Body of pancreas (tissue), 4 donors: ENCODE data around the gene MAN2A1. TPM values are rescaled to one million over a fixed set of nuclear protein-coding genes. Genes with fewer than 3 reads are reported as not detected.

Experiments
- ATAC-seq: fragments of 150-250 bp; one replicate; pipeline ENCODE4 v1.9.1; 2016
- DNase-seq, 4 donors: peaks; one replicate each; pipeline ENCODE4 v3.0.0-alpha.2; 2019
- H3K27ac ChIP-seq, 4 donors: fragments of 200-600 bp; sonication (generic); 1 replicate in 3 of 4; 2 replicates in 1 of 4; pipeline versions ENCODE4 v1.5.1 to v1.6.1; 2016 to 2019; ENCODE audit warnings: mild to moderate bottlenecking in 1 of 4, mixed read lengths in 1 of 4, moderate library complexity in 1 of 4
- H3K27me3 ChIP-seq, 2 donors: fragments of 200-600 bp; sonication (generic); one replicate each; pipeline ENCODE4 v1.6.0; 2016; ENCODE audit warnings: mild to moderate bottlenecking in 1 of 2
- H3K36me3 ChIP-seq, 2 donors: fragments of 200-600 bp; sonication (generic); replicated peaks in 1 of 2; 2 replicates each; pipeline ENCODE4 v1.5.1; 2016; ENCODE audit warnings: low read depth in 2 of 2; ENCODE audit not compliant: insufficient read depth in 1 of 2
- H3K4me1 ChIP-seq: fragments of 200-600 bp; sonication (generic); one replicate; pipeline ENCODE4 v1.6.0; 2016
- H3K4me3 ChIP-seq, 2 donors: fragments of 200-600 bp; sonication (generic); 1 replicate in 1 of 2; 2 replicates in 1 of 2; pipeline ENCODE4 v1.5.1; 2016 to 2019
- H3K9me3 ChIP-seq, 3 donors: fragments of 200-600 bp; sonication (generic); 1 replicate in 2 of 3; 2 replicates in 1 of 3; pipeline ENCODE4 v1.5.1; 2016
- CTCF ChIP-seq, 7 experiments: fragments of 450-650 bp in 4 of 7; fragments of 200-600 bp in 3 of 7; sonication (generic) in 3 of 7; IDR thresholded peaks; one replicate each; pipeline ENCODE4 v1.5.1; 2016 to 2019; ENCODE audit warnings: antibody characterized with exemption in 7 of 7
- POLR2A ChIP-seq, 3 donors: fragments of 450-650 bp; IDR thresholded peaks; one replicate each; pipeline ENCODE4 v1.6.1; 2016; ENCODE audit warnings: antibody characterized with exemption in 3 of 3, mild to moderate bottlenecking in 2 of 3
- WGBS, 2 donors: methylation state at CpG; one replicate each; pipeline ENCODE4 v1.1.5; 2017; 5-methylcytosine and 5-hydroxymethylcytosine counted together
- intact Hi-C: fragments of 100-400 bp; cut with DNase I; formaldehyde crosslinking; loops from one replicate; pipeline ENCODE4 v1.15.1; 2023
- total RNA-seq, 2 donors: library from RNA; depleted of rRNA; stranded (reverse); fragments of >200 nt; gene quantifications; one replicate each; pipeline ENCODE4 v1.1.0, GENCODE V29; 2016

Gene MAN2A1
- total RNA-seq, 2 donors from 2014 or later = 43.8 to 61.7 TPM

GRCh38 chr5:109660301-109660700 lies 29.4 kb upstream of the MAN2A1 start:
- ATAC-seq (no peak), DNase-seq (no peak)
- Histone ChIP-seq H3K9me3 (no peaks in the 10 kb centered on the region), H3K27ac (no peak overlapping the region), H3K36me3 (no peaks in the 10 kb centered on the region), H3K4me3 (no peak overlapping the region), H3K4me1 (peaks cover 13% of the 10 kb centered on the region), H3K27me3 (no peaks in the 10 kb centered on the region)
- no peak for TF ChIP-seq POLR2A (IDR thresholded peaks at IDR 0.05)
- no peak for TF ChIP-seq CTCF (IDR thresholded peaks at IDR 0.05)
- intact Hi-C loops = no loop called here
- WGBS, 2 donors = 87 to 89% methylated on average over 5 of the region's 5 CpGs

- TF ChIP-seq POLR2A (IDR thresholded peaks at IDR 0.05) (no peak), CTCF (IDR thresholded peaks at IDR 0.05) (no peak)
- H3K36me3 ChIP-seq = no peaks in the 10 kb centered on the region
- peaks cover 7% of the 10 kb centered on the region for H3K4me1 ChIP-seq
- H3K27me3 ChIP-seq = no peaks in the 10 kb centered on the region
- 79 to 83% methylated on average over 5 of the region's 5 CpGs for whole genome bisulfite sequencing, 2 donors
- DNase-seq (no peak), ATAC-seq (no peak)
- peak overlapping the region in 1 of 4 donors; percentile 1 for H3K27ac ChIP-seq
- no peaks in the 10 kb centered on the region for H3K9me3 ChIP-seq
- no peak overlapping the region for H3K4me3 ChIP-seq
- intact Hi-C loops = no loop called here
These were observed 21.5 kb upstream of the MAN2A1 start for GRCh38 chr5:109668237-109668636.

GRCh38 chr5:109668668-109669422 lies 20.9 kb upstream of the MAN2A1 start:
- H3K36me3 ChIP-seq = no peaks in the 10 kb centered on the region
- TF ChIP-seq CTCF (IDR thresholded peaks at IDR 0.05) (peak in 4 of 7 experiments; percentile 9 to 35 (median 26)), POLR2A (IDR thresholded peaks at IDR 0.05) (no peak)
- intact Hi-C loops = no loop called here
- no peak overlapping the region for H3K4me3 ChIP-seq
- H3K27ac ChIP-seq = peak overlapping the region in 1 of 4 donors; percentile 1
- H3K9me3 ChIP-seq = no peaks in the 10 kb centered on the region
- ATAC-seq = peak; percentile 67
- peaks cover 7% of the 10 kb centered on the region for H3K4me1 ChIP-seq
- 33 to 38% methylated on average over 4 of the region's 4 CpGs for WGBS, 2 donors
- H3K27me3 ChIP-seq = no peaks in the 10 kb centered on the region
- DNase-seq = no peak

- Histone ChIP-seq H3K27me3 (no peaks in the 10 kb centered on the region), H3K27ac (no peak overlapping the region), H3K36me3 (no peaks in the 10 kb centered on the region), H3K4me1 (peaks cover 7% of the 10 kb centered on the region), H3K4me3 (no peak overlapping the region), H3K9me3 (no peaks in the 10 kb centered on the region)
- intact Hi-C loops = no loop called here
- no peak for DNase-seq
- no peak for ATAC-seq
- no peak for TF ChIP-seq CTCF (IDR thresholded peaks at IDR 0.05)
- TF ChIP-seq POLR2A (IDR thresholded peaks at IDR 0.05) = no peak
- 75 to 79% methylated on average over 1 of the region's 1 CpG for WGBS, 2 donors
These were observed 19.6 kb upstream of the MAN2A1 start for GRCh38 chr5:109669991-109670706.
